Ishikawa (cell line): ENCODE measurements around the gene TXNIP.

Source experiments
- CEBPB ChIP-seq: IDR thresholded peaks from 2 replicates; pipeline ENCODE4 v1.6.1; 2012
- EP300 ChIP-seq: IDR thresholded peaks from 2 replicates; pipeline ENCODE4 v1.6.1; 2012; ENCODE audit warnings: borderline replicate concordance
- RAD21 ChIP-seq: IDR thresholded peaks from 2 replicates; pipeline ENCODE4 v1.6.1; 2012; ENCODE audit warnings: low read depth
- ZBTB7A ChIP-seq: IDR thresholded peaks from 2 replicates; pipeline ENCODE4 v1.6.1; 2012; ENCODE audit warnings: low read depth
- TF ChIP-seq, protein P1 (sequence below): IDR thresholded peaks from 2 replicates; pipeline ENCODE4 v1.6.1; 2012; ENCODE audit warnings: low read depth, mild to moderate bottlenecking

DNA sequence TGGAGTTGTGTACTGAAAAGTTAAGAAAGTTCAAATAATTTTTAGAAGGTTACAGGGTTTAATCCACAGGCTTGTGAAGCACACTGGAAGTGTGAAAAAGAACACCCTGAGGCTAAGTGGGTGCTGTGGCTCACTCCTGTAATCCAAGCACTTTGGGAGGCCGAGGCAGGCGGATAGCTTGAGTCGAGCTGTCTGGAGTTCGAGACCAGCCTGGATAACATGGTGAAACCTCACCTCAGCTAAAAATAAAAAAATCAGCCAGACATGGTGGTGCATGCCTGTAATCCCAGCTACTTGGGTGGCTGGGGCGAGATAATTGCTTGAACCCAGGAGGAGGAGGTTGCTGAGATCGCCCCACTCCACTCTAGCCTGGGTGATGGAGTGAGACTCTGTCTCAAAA lies 9.8 kb downstream of the TXNIP start:
- TF ChIP-seq, protein P1, sequence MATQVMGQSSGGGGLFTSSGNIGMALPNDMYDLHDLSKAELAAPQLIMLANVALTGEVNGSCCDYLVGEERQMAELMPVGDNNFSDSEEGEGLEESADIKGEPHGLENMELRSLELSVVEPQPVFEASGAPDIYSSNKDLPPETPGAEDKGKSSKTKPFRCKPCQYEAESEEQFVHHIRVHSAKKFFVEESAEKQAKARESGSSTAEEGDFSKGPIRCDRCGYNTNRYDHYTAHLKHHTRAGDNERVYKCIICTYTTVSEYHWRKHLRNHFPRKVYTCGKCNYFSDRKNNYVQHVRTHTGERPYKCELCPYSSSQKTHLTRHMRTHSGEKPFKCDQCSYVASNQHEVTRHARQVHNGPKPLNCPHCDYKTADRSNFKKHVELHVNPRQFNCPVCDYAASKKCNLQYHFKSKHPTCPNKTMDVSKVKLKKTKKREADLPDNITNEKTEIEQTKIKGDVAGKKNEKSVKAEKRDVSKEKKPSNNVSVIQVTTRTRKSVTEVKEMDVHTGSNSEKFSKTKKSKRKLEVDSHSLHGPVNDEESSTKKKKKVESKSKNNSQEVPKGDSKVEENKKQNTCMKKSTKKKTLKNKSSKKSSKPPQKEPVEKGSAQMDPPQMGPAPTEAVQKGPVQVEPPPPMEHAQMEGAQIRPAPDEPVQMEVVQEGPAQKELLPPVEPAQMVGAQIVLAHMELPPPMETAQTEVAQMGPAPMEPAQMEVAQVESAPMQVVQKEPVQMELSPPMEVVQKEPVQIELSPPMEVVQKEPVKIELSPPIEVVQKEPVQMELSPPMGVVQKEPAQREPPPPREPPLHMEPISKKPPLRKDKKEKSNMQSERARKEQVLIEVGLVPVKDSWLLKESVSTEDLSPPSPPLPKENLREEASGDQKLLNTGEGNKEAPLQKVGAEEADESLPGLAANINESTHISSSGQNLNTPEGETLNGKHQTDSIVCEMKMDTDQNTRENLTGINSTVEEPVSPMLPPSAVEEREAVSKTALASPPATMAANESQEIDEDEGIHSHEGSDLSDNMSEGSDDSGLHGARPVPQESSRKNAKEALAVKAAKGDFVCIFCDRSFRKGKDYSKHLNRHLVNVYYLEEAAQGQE: no peak
- TF ChIP-seq EP300: no peak
- no peak for TF ChIP-seq RAD21
- no peak for TF ChIP-seq ZBTB7A
- TF ChIP-seq CEBPB: no peak
